ENCODE measurements around the gene HSFX1.

HSFX1 gene

GRCh38 chrX:149807747-149808458, 34.0 kb downstream of the HSFX1 start:
- DNase-seq (ENCODE audit: low spot score): no peak
- no peak for TF ChIP-seq CTCF (IDR thresholded peaks at IDR 0.05; ENCODE audit: extremely low read depth, missing control alignments)

GRCh38 chrX:149818652-149819051, 44.8 kb downstream of the HSFX1 start:
- TF ChIP-seq CTCF (IDR thresholded peaks at IDR 0.05; ENCODE audit: extremely low read depth, missing control alignments): no peak
- no peak for DNase-seq (ENCODE audit: low spot score)

GRCh38 chrX:149819371-149819770, 45.5 kb downstream of the HSFX1 start:
- no peak for DNase-seq (ENCODE audit: low spot score)
- no peak for TF ChIP-seq CTCF (IDR thresholded peaks at IDR 0.05; ENCODE audit: extremely low read depth, missing control alignments)

- TF ChIP-seq CTCF (IDR thresholded peaks at IDR 0.05; ENCODE audit: extremely low read depth, missing control alignments): no peak
- DNase-seq (ENCODE audit: low spot score): no peak
These were observed 51.6 kb downstream of the HSFX1 start for GRCh38 chrX:149825424-149825823.

All from GM20000 (cell line).